Lower leg skin (tissue), 4 donors: ENCODE results near the gene BHLHE40. TPM values are rescaled to one million over a fixed set of nuclear protein-coding genes. Genes with fewer than 3 reads are reported as not detected.

Source experiments
- DNase-seq, 2 donors: peaks; one replicate each; pipeline ENCODE4 v3.0.0-alpha.2; 2019; ENCODE audit warnings: low spot score in 2 of 2
- H3K4me3 ChIP-seq: fragments of 200-600 bp; sonication (generic); 2 replicates; pipeline ENCODE4 v1.5.1; 2017; ENCODE audit warnings: mild to moderate bottlenecking, low read depth; ENCODE audit not compliant: poor library complexity, severe bottlenecking
- CTCF ChIP-seq, 3 donors: fragments of 450-650 bp; IDR thresholded peaks; one replicate each; pipeline ENCODE4 v1.5.1; 2016; ENCODE audit warnings: antibody characterized with exemption in 3 of 3, mild to moderate bottlenecking in 3 of 3, moderate library complexity in 2 of 3
- POLR2A ChIP-seq, 2 donors: fragments of 450-650 bp; IDR thresholded peaks; one replicate each; pipeline ENCODE4 v1.6.1; 2016 to 2017; ENCODE audit warnings: antibody characterized with exemption in 2 of 2, mild to moderate bottlenecking in 1 of 2, moderate library complexity in 1 of 2
- WGBS, 2 donors: methylation state at CpG; one replicate each; pipeline ENCODE4 v1.1.5; 2018; 5-methylcytosine and 5-hydroxymethylcytosine counted together
- intact Hi-C: fragments of 100-400 bp; cut with DNase I; formaldehyde crosslinking; loops from one replicate; pipeline ENCODE4 v1.15.0; 2023; ENCODE audit warnings: low total_unique reads
- total RNA-seq, 4 donors: library from RNA; depleted of rRNA; stranded (reverse); fragments of >200 nt; gene quantifications; one replicate each; pipeline ENCODE4 v1.1.0, GENCODE V29; 2016

Gene BHLHE40
- total RNA-seq, result 100 to 1,000 TPM in 3 of 4 donors, 10 to 100 TPM in 1; 69.9 to 178 (median 143) TPM

- TF ChIP-seq CTCF (IDR thresholded peaks at IDR 0.05) (no peak), POLR2A (IDR thresholded peaks at IDR 0.05) (no peak)
- no peak for DNase-seq
- intact Hi-C loops, result loop anchor here (5.0 kb wide), 2 partner anchors 43 to 257 kb away; no protein-coding TSS in a partner anchor
- H3K4me3 ChIP-seq, result peak within 1 kb of the TSS; percentile 90
- WGBS, 2 donors, result 1% methylated on average over 42 to 44 of the region's 51 CpGs
Measured at GRCh38 chr3:4979428-4980228, at the start of gene BHLHE40. Gene BHLHE40 (plus strand): TSS chr3:4979437. CDS start chr3:4979719, 282 bp downstream.

DNA sequence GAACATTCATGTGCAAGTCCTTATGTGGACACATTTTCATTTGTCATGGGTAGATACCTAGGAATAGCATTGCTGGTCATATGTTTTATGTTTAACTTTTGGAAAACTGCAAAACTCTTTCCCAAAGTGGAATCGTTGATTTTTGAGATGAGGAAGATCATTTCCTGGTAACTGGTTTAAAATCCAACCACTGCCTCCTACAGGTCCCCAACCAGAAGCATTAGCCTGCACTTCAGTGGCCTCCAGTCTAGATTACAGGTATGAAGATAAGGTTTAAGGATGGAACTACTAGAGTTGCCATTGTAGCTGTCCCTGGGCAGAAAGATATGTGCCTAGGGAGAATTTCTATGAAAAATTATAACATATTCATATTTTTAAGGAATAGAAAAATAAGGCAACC lies 48.7 kb upstream of the BHLHE40 start:
- WGBS, 2 donors, result 69 to 76% methylated on average over 1 of the region's 1 CpG
- TF ChIP-seq CTCF (IDR thresholded peaks at IDR 0.05) (no peak), POLR2A (IDR thresholded peaks at IDR 0.05) (no peak)
- no peak for DNase-seq
- intact Hi-C loops, result no loop called here
- no peak overlapping the region for H3K4me3 ChIP-seq

- H3K4me3 ChIP-seq, result no peak overlapping the region
- DNase-seq, result no peak
- 88 to 97% methylated on average over 3 of the region's 3 CpGs for WGBS, 2 donors
- TF ChIP-seq CTCF (IDR thresholded peaks at IDR 0.05) (no peak), POLR2A (IDR thresholded peaks at IDR 0.05) (no peak)
- intact Hi-C loops, result no loop called here
Measured at GRCh38 chr3:4934050-4934449, 45.2 kb upstream of the BHLHE40 start.

GRCh38 chr3:4935347-4935746 lies 43.9 kb upstream of the BHLHE40 start:
- no peak for DNase-seq
- intact Hi-C loops, result no loop called here
- TF ChIP-seq POLR2A (IDR thresholded peaks at IDR 0.05) (no peak), CTCF (IDR thresholded peaks at IDR 0.05) (no peak)
- 94 to 100% methylated on average over 1 of the region's 1 CpG for WGBS, 2 donors
- H3K4me3 ChIP-seq, result no peak overlapping the region

DNA sequence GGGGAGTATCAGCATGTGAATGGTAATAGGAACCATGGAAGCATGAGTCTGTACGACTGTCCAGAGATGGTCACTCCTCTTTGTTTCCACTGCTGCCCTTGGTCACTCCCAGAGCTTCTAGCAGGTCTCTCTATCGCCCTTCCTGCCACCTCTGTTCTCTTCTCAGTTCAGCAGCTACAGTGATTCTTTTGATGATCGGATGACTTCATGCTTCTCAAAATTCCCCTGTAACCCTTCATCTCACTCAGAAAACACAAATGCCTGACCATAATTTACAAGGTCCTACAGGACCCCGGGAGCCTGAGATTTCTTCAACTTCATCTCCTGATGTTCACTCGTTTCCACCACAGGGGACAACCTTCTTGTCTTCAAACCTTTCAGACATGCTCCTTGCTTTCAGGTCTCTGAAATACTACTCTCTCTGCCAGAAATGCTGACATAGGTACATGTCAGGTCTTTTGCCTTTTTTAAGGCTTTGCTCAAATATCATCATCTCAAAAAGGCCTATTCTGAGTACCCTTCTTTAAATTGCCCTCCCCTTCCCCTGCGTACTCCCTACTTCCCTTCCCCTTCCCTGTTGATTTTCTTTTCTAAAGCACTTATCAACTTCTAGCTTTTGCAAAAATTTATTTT lies 42.1 kb upstream of the BHLHE40 start:
- no peak for DNase-seq
- intact Hi-C loops, result no loop called here
- WGBS, 2 donors, result 91% methylated on average over 6 of the region's 6 CpGs
- H3K4me3 ChIP-seq, result no peak overlapping the region
- no peak for TF ChIP-seq POLR2A (IDR thresholded peaks at IDR 0.05)
- TF ChIP-seq CTCF (IDR thresholded peaks at IDR 0.05), result no peak
